T-helper 9 cell (primary cell): Measurements from ENCODE around the gene PARD3.
"Not testable (repeated sequence)": the region's sequence is repeated elsewhere in the genome, so short reads cannot be mapped to it uniquely, and the experiment has no call there.

ENCODE experiments used
- DNase-seq: peaks from one replicate; pipeline ENCODE4 v3.0.0-alpha.2; 2020

Gene PARD3

DNA sequence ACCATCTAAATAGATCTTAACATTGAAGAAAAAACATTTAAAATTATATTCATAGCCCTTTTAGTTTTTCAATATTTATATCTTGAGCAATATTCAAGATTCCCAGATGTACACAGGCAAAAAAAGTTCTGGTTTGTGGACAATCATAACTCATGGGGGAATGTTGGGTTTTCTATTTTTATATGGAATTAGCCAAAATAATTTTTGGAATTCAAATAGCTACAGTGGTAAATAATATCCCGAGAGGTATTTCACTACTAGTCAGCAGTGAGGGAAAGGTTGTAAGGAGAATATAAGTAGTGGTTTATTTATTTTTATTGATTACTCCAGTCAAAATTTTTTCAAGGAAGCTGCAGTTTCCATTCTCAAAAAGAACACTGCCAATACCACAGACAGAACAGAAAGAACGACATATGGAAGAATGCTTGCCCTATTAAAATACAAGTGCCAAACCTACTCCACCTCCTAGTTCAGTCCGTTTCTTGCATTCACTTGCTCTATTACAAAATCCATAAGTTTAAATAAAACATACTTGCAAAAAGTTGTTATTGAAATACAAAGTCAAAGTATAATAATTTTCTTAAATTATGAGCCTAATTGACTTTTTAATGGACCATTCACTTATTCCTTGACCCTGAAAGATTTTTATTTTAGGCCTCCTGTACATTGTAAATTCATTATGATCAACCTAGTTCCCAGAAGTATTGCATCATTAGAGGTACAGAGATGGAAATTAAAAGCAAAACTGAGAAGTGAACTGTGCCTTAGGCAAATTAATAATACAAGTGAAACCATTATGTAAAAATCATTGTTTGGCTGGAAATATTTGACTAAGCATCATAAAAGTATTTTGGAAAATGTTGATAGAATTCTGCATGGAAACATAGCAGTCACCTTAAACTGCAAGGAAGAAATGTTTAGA is 533.2 kb downstream of the PARD3 start:
- no peak for DNase-seq

- DNase-seq: no peak
Observed at GRCh38 chr10:34280599-34281374, 534.3 kb downstream of the PARD3 start.

DNA sequence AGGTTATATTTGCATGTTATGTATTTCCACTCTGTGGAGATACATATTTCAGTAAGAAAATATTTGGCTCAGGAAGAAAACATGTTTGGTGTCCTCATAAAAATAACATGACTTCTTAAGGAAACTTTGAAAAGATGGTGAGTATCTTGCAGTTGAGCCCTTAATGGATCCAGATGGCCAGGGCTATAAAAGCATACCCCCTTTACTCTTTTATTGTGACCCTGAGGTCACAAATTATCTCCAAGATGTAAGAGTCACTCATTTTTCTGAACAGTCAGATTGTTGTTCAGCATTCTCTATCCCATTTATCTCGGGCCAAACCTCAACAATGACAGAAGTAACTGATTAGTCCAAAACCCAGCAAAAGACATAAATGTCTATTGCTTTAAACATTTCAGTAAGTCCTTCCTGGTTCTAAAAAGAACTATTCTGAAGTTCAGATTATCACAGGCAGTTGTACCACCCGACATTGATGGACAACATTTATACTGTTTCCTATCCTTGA is 539.4 kb downstream of the PARD3 start:
- no peak for DNase-seq

DNA sequence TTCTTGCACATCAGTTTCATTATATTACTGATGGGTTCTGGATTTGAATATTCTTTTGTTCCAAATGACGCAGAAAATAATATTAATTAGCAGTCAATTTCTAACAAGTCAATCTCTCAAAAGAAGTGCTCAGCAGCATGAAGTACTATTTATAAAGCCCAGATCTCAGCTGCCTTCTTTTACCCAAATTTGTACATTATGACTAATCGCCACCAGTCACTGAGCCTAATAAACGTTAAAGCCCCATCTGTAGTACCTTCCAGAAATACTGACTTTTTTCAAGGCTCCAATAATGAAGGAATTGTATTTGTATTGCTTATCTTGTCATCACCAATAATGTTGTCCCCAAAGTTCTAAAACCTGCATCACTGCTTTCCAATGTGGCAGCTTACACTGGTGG is 540.2 kb downstream of the PARD3 start:
- DNase-seq: no peak

DNA sequence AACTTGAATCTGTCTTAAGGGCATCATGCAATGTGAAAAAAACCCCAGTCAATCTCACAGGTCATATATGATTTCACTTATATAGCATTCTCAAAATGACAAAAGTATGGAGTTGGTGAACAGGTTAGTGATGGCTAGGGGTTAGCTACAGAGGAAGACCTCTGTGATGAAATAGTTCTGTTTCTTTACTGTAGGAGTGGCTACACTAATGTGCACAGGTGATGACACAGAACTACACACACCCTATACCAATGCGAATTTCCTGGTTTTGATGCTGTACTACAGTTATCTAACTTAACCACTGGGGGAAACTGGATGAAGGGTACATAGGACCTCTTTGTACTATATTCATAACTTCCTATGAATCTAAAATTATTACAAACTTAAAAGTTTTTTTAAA is 541.8 kb downstream of the PARD3 start:
- no peak for DNase-seq

- no peak for DNase-seq
Observed at GRCh38 chr10:34272316-34272715, 542.8 kb downstream of the PARD3 start.

- DNase-seq: not testable (repeated sequence)
Observed at GRCh38 chr10:34268410-34268809, 546.7 kb downstream of the PARD3 start.

DNA sequence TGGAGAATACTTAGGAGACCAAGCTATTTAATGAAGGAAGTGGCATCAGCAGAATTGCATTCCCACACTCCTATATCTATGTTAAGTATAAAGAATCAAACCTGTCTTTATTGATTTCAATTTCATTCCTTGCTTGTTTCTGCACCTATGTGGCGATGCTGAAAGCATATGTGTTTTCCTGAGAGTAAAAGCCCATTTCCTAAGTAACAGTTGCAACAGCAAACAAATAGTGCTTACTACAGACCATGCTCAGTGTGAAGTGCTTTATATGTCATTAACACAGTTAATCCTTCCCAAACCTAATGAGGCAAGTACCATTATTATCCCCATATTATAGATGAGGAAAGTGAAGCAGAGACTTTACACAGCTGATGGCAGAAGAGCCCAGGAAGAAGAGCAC is 552.1 kb downstream of the PARD3 start:
- no peak for DNase-seq

DNA sequence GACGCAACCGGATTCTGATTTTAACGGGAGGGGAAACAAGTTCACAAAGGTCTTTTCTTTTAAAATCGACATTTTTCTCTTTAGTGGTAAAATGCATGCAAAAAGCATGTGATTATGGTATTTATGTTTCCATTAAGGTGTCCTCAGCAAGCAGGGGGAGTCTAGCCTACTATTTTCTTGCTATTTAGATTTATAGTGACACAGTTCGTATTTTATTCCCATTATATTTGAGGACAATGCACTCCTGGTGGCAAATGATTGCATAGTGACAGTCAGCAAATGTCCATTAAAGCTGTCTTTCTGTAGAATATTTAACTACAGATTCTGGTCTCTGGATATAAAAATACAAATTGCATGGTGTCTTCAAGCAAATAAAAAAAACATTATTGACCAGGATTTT is 554.2 kb downstream of the PARD3 start:
- DNase-seq: no peak

- DNase-seq: no peak
Observed at GRCh38 chr10:34256216-34256615, 558.9 kb downstream of the PARD3 start.

DNA sequence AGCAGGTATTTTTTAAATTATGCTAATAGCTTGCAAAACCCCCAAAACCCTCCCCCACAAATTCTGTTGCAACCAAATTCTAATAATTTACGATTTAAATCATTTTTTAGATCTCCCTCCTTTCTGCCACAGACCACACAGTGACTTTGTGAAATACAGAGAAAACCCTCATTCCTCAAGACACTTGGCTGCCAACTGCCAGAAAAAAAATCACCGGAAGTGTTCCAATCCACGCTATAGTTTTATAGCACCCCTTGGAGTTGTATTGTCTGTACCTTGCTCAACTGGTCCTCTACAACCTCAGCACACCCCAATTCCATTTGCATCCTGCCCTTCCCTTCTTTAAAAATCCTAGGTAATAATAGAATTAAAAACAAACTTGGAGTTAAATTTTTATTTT is 560.1 kb downstream of the PARD3 start:
- no peak for DNase-seq

DNA sequence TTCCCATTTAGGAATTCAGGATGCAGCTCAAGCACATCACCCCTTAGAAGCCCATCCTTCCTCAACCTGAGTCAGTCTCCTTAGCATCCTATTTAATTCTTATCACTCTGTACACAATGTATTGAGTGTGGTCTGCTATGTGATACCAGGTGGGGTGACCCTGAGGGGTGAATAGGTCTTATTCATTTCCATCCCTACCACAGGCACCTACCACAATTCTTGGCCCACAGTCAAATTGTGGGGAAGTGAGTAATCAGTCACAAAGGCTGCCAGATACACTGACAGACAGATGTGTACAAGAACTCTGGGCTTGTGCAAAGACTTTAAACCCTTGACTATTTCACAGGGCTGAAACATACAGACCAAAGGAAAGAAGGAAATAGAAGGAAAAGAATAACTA is 560.5 kb downstream of the PARD3 start:
- DNase-seq: no peak

GRCh38 chr10:34252111-34252510 is 563.0 kb downstream of the PARD3 start:
- DNase-seq: no peak

- no peak for DNase-seq
Observed at GRCh38 chr10:34251177-34251576, 563.9 kb downstream of the PARD3 start.

- no peak for DNase-seq
Observed at GRCh38 chr10:34250722-34251121, 564.4 kb downstream of the PARD3 start.

DNA sequence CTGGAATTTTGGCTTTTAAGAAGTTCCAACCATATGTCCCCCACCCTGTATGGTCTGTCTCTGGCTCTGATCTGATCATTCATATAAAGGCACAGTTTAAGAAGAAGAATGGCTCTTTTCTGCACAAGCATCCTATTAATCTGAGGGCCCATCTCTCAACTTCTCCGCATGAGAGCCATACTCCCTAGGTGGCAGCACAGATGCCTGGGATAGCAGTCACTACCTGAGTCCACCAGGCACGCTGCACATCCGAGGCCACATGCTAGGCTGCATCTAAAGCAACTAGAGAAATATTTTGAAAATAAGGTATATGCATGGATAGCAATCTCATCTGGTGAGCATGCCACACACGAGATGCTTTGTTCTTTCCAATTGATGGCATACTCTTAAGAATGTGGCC is 565.5 kb downstream of the PARD3 start:
- no peak for DNase-seq

DNA sequence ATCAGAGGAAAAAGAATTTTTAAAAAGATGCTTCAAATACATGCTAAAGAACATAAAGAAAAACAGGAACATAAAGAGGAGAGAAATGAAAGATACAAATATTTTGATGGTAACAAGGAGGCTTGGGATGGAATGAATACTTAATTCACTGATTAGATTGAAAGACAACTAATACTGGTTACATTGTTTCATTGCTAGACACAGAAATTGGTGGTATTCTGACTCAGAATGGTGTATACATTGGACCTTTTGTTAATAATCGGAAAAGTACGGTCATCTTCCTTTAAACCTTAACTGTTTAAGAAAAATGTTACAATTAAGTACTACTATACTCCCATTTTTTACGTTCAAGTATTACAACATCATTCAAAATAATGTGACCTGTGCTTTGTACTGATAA is 567.5 kb downstream of the PARD3 start:
- DNase-seq: no peak

- DNase-seq: no peak
Observed at GRCh38 chr10:34244756-34245484, 570.2 kb downstream of the PARD3 start.

DNA sequence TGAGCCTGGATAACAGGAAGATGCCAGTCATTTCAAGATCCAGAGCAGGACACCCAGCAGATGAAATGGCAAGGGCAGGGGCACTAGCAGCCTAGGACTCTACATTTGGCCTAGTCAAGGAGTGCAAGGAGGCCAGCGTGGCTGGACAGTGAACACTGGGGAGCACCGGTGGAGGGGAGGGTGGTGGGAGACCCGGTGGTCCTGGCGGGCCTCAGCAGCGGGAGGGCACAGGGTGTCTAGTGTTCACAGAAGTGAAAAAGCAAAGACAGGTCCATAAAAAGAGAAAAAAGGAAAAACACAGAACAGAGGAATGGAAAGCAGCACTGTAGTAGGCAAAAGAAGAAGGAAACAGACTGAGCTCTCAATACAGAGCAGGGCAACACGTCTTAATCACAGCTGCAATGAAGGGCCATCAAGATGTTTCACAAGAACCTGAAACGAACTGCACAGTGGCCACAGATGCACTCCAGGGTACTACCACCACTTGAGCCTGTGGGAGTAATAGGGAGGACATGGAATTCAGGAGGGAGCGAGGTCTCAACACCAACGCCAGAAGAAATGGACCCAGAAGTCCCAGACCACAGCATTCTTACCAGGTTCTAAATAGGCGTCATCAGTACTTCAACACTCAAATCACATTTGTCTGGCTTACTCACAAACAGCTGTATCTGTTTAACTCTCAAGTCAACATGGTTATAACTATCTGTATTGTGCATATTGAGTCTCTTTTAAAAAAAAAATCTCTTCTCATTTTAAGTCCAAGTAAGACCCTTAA is 573.7 kb downstream of the PARD3 start:
- no peak for DNase-seq

DNA sequence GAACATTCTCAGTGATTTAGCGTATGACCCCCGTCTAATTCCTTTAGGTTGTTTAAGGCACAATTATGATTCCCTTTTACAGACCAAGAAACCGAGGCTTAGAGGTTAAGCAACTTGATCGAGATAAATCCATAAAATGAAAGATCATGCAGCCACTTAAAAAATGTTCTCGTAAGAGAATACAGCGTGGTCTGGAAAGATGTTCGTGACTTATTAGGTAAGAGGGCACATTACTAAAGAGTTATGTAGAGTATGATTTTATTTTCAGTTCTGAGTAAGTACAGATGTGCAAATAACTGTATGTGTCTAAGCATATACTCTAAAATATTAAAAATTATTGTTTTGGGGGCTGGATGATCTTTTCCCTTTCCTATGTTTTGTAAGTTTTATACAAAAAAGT is 575.1 kb downstream of the PARD3 start:
- DNase-seq: no peak

GRCh38 chr10:34237898-34238455 is 577.1 kb downstream of the PARD3 start:
- DNase-seq: no peak

DNA sequence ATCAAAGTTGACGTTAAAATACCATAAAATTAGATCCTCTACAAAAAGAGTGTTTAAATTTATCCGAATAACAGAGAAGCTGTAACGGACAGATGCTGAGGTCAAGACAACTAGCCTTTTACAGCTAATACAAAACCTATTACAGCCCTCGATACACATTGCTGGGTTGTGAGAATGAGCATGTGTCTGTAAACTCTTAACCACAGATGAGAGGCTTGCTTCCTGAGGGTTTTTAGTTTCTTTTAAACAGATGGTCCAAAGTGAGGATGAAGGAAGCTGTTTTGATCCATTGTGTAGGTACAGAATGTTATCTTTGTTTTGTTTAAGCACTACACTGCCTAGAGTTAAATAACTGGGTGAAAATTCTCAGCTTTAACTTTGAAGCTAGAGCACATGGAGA is 578.2 kb downstream of the PARD3 start:
- DNase-seq: no peak
